HG03095 (cell line): Measurements from ENCODE around the gene ERBB2.

Source experiments
- ATAC-seq: cut with Tn5 transposase; IDR thresholded peaks from one replicate; pipeline ENCODE4 v1.9.1; 2021; ENCODE audit warnings: moderate library complexity; ENCODE audit not compliant: unreplicated experiment

ERBB2 gene

DNA sequence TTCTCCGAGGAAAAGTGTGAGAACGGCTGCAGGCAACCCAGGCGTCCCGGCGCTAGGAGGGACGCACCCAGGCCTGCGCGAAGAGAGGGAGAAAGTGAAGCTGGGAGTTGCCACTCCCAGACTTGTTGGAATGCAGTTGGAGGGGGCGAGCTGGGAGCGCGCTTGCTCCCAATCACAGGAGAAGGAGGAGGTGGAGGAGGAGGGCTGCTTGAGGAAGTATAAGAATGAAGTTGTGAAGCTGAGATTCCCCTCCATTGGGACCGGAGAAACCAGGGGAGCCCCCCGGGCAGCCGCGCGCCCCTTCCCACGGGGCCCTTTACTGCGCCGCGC lies at the start of gene ERBB2:
TSS of gene ERBB2 (plus strand) at position 247 of the 330 bp plus-strand sequence. CDS start 175 bp downstream, outside the sequence.
- ATAC-seq, result no peak

DNA sequence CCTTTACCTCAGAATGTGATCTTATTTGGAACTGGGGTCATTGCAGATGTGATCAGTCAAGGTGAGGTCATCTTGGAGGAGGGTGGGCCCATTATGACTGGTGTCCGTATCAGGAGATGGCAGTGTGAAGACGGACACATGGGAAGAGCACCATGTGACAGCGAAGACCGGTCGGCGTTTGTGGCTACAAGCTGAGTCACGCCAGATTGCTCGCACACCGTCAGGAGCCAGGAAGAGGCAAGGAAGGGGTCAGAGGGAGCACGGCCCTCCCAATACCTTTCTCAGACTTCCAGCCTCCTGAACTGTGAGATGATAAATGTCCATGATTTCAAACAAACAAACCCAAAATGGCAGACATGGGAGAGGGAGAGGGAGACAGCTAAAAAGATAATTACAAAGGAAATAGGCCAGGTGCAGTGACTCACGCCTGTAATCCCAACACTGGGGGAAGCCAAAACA lies 49.7 kb upstream of the ERBB2 start:
- ATAC-seq, result no peak

DNA sequence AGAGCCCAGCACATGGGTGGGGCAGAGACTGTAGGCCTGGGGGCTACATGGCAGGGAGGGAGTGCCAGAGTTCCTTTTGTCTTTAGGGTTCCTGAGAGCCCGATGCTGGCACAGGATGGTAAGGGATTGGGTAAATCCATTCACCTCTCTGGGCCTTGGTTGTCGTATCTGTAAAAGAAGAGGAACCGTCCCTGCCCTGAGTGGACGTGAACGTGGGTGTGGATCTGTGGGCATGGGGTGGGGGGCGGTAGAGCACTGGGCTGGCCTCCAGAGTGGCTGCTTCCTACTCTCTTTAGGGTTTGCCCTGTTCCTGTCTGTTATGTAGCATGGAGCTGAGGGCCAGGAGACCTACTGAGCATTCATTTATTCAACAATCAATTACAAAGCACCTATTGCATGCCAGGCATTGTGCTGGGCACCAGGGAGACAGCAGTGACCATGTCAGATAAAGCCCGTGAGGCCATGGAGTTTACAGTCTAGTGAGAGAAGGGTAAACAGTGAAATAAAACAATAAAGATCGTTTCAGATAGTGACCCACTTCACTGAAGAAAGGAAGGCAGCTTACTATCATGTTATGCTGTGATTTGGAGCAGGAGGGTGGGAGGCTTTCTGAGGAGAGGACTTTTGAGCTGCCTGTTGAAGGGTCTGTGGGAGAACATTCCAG lies 47.8 kb upstream of the ERBB2 start:
- ATAC-seq, result no peak

DNA sequence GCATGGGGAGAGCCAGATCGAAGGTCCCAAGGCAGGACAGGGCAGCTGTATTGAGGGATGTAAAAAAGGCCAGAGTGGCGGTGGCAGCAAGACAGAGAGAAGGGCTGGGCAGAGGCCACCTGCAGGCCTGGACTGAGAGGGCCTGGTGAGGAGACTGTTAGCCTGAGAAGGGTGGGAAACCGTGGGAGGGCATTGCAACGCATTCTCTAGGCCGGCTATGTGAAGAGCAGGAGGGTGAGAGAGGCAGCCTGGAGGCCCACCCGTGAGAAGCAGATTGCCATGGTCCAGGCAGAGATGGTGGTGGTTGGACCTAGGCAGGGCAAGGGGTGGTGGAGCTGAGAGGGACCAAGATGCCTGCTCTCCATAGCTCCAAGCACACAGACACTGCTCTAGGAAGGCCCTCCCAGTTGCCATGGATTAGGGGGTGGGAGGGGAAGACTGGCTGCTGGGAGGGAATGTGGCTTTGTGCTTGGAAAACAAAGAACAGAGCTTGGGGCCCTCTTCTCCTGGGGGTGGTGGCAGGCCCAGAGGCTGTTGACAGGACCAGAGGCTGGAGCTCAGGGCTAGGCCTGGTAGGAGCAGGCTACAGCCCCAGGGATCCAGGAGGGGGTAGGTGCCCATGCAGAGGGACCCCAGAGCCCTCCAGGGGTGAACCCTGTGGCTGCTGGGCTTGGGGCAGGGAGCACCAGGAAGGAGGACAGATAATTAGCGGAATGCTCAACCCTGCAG lies 47.1 kb upstream of the ERBB2 start:
- ATAC-seq, result no peak

DNA sequence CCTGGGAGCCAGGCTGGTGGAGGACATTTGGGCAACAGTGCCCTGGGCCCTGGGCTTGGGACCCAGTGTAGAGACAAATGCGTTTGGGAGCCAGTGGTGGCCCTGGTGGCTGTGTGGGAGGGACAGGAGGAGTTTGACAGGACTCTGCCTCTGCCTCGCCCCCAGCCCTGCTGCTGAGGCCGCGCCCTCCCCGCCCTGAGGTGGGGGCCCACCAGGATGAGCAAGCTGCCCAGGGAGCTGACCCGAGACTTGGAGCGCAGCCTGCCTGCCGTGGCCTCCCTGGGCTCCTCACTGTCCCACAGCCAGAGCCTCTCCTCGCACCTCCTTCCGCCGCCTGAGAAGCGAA lies 46.6 kb upstream of the ERBB2 start:
- ATAC-seq, result no peak

DNA sequence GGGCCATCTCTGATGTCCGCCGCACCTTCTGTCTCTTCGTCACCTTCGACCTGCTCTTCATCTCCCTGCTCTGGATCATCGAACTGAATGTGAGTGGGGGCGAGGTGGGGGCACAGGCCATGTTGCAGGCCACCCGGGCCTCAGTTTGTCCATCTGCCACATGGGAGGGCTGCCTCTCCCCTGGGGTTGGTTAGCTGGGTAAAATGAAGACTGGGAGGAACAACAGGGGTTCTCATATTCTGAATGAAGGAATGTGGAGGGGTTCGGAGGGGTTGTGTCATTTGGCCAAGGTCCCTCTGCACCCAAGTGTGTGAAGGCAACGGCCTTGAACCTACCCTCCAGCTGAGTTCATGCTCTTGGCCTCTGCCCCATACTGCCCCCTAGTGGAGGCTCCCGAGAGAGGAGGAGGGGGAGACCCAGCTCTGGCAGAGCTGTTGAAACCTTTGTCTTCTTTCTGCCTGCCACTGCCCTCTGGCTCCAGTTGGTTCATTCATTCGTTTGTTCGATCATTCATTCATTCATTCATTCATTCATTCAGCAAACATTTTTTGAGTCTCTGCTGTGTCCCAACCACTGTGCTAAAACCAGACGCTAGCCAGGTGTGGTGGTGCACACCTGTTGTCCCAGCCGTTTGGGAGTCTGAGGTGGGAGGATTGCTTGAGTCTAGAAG lies 46.1 kb upstream of the ERBB2 start:
- no peak for ATAC-seq

DNA sequence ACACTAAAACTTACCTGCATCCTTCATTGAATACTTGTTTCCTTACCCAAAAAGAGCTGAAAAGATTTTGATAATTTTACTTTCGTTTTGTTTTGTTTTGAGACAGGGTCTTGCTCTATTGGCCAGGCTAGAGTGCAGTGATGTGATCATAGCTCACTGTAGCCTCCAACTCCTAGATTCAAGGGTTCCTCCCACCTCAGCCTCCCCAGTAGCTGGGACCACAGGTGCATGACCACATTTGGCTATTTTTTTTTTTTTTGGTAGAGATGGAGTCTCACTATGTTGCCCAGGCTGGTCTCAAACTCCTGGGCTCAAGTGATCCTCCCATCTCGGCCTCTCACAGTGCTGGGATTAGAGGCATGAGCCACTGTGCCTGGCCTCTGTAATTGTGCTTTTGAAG lies 44.8 kb upstream of the ERBB2 start:
- ATAC-seq, result no peak

DNA sequence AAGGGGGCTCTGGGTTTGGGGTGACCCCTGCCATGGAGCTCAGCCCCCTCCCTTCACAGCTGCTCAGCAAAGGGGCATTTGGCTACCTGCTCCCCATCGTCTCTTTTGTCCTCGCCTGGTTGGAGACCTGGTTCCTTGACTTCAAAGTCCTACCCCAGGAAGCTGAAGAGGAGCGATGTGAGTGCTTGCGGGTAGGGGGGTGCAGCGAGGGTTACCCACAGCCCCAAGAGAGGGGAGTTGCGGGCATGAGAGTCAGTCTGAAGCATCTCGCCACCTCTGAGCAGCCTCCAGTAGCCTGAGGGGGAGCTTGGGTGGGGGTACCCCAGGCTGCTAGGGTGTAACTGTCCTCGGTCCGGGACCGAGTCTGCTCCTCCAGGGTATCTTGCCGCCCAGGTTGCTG lies 41.5 kb upstream of the ERBB2 start:
- no peak for ATAC-seq

DNA sequence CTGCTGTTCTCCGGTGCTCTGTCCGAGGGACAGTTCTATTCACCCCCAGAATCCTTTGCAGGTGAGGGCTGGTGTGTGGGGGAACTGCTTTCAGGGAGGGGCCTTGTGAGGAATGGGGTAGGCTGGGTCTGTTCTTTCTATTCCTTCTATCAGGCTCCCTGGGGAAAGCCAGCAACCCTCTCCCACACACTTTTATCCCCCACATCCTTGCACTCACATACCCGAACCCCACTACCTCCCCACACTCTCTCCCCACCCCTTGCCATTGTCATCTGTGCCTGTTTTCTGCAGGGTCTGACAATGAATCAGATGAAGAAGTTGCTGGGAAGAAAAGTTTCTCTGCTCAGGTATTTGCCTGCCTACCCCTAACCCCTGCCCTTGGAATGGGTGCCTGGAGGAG lies 41.1 kb upstream of the ERBB2 start:
- ATAC-seq, result no peak

DNA sequence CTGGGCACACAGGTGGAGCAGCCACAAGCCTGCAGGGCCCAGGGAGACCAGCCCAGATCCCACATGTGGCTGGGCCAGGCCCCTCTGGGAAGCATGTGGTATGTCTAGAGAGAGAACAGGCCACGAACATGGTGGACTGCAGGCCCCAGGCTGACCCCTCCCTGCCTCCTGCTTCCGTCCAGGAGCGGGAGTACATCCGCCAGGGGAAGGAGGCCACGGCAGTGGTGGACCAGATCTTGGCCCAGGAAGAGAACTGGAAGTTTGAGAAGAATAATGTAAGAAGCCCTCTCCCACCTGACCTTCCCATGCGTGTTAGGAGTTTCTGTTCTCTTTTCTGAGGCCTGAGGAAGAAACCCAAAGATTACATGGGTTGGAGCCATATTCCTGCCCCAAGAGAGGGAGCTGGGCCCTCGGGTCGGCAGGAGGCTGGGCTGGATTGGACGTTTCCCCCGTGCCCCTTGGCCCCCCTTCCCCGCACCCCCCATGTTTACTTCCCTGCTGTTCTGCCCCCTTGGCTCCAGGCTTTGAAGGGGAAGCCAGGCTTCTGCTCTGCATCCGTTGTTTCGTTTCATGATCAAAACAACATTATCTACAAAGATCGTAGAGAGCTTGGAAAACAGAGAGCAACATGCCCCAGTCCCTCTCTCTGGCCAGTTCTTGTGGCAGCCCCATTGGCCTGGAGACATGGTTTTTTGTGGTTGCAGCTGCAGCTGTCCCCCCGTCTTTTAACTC lies 40.4 kb upstream of the ERBB2 start:
- no peak for ATAC-seq

DNA sequence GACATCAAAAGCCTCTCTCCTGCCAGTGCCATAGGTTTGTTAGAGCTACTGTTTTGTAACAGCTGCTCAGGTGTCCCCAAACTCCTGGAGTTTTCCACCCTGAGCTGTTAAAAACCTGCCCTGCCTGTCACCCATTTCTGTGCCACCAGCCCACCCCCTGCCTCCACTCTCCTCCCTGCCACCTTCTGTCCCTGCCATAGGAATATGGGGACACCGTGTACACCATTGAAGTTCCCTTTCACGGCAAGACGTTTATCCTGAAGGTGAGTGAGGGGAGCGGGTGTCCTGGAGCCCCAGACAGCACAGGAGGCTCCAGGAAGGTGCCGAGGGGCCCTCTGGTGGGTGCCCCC lies 39.9 kb upstream of the ERBB2 start:
- ATAC-seq, result no peak

DNA sequence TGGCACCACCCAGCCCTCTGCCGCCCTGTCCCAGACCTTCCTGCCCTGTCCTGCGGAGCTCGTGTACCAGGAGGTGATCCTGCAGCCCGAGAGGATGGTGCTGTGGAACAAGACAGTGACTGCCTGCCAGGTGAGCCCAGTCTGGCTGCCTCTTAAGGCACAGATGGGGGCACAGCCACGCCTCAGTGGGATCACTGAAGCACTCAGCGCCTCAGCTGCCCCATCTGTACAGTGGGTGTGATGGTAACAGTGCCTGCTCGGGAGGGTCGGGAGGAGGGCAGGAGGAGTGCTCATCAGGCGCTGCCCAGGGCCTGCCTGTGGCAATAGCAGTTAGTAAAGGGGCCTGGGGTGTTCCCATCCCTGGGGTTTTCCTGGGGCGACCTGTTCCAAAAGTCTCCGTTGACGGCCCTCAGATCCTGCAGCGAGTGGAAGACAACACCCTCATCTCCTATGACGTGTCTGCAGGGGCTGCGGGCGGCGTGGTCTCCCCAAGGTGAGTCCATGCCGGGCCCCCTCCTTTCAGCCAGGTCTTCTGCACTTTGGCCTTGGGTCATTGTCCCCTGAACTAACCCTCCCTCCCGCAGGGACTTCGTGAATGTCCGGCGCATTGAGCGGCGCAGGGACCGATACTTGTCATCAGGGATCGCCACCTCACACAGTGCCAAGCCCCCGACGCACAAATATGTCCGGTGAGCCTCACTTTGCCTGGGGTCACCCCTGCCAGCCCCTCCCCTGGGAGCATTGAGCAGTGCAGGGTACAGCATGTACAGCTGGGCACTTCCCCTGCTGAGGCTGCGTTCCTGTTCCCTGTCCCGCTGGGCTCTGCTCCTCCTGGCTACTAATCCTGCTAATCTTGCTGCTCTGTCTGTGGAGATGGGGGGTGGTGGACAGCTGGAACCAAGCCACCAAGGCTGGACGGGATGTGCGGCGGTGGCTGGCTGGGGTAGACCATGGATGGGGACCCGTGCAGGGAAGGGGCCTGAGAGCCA lies 39.2 kb upstream of the ERBB2 start:
- no peak for ATAC-seq

DNA sequence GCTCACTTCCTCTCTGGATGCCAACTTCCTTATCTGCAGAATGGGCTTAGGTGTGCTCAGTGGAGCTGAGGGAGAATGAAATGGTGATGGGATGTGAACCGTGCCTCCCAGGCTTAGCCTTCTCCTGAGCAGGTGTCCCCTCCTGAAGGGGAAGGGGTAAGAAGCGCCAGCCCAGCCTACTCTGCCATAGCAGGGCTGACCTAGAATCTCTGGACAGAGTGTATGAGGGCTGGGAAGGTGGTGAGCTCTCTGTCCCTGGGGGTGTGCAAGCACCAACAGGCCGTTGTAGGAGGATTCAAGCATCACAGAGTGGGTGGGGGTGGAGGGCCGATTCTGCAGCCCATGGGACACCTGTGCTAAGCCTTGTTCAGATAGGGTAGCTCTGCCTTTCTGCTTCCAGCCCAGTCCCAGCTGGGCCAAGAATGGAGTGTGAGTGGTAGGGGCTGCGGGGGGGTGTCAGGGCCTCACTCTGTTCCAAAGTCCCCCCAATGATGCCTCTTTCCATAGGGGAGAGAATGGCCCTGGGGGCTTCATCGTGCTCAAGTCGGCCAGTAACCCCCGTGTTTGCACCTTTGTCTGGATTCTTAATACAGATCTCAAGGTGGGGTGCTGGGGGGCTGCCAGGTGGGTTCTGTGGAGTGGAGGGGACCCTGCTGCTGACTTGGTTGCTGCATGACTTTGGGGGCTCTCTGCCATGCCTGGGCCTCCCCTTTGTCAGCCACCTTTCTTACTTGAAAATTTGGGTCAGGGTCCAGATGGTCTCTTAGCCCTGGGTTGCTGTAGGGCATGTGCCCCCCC lies 37.9 kb upstream of the ERBB2 start:
- ATAC-seq, result no peak

DNA sequence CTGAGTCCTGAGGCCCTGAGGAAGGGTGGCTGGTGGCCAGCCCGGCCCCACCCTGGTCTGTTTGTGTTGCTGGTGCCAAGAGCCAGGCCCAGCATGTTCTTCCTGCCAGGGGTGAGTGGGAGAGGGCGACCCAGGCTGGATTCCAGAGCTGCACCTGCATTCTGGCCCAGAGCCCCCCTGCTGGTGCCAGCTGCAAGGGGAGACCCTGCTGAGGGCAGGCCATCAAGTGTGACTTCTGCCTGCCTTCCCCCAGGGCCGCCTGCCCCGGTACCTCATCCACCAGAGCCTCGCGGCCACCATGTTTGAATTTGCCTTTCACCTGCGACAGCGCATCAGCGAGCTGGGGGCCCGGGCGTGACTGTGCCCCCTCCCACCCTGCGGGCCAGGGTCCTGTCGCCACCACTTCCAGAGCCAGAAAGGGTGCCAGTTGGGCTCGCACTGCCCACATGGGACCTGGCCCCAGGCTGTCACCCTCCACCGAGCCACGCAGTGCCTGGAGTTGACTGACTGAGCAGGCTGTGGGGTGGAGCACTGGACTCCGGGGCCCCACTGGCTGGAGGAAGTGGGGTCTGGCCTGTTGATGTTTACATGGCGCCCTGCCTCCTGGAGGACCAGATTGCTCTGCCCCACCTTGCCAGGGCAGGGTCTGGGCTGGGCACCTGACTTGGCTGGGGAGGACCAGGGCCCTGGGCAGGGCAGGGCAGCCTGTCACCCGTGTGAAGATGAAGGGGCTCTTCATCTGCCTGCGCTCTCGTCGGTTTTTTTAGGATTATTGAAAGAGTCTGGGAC lies 37.1 kb upstream of the ERBB2 start:
- ATAC-seq, result no peak

DNA sequence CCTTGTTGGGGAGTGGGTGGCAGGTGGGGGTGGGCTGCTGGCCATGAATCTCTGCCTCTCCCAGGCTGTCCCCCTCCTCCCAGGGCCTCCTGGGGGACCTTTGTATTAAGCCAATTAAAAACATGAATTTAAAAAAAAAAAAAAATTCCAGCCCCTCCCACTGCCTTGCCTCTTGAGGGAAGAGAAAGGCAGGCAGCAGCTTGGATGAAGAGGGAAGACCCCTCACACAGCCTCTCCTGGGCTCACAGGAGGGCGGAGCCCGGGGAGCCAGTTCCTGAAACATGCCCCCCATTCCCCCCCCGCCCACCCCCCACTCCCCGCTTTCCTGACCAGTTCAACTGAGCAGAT lies 36.5 kb upstream of the ERBB2 start:
- no peak for ATAC-seq

DNA sequence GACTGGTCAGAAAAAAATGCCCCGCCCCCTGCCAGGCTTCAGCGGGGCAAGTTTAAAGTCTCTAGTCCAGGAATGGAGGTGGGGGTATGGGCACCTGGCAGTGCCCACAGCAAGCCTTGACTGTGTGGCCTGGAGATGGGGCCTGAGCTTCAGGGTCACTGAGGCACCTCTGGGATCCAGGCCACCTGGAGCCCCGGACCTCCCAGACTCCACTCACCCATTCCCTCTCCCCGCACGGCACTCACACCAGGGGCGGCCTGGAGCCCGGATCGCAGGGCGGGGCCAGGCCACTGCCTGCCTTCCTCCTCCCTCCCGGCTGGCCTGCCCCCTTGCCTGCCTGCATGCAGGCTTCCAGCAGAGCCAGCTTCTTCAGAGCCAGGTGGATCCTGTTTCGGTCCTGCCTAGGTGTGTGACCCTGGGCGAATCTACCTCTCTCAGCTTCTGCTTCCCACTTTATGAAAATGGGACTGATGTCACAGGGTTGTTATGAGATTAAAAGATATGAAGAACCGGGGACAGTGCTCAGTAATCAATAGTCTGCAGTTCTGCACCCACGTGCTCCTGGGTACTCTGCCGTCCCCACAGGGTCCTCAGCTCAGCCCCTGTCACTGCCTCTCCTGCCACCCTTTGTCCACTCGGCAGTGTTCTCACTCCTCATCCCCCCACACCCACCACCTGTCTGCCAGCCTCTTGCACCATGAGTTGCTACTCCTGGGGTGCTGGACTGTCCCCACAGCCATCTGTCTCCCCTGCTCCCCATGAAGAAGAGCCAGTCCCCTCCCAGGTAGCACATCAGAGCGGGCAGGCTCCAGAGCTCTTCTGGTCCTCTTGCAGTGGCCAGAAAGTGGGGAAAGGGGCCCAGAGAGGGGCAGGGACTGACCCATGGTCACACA lies 35.9 kb upstream of the ERBB2 start:
- no peak for ATAC-seq

DNA sequence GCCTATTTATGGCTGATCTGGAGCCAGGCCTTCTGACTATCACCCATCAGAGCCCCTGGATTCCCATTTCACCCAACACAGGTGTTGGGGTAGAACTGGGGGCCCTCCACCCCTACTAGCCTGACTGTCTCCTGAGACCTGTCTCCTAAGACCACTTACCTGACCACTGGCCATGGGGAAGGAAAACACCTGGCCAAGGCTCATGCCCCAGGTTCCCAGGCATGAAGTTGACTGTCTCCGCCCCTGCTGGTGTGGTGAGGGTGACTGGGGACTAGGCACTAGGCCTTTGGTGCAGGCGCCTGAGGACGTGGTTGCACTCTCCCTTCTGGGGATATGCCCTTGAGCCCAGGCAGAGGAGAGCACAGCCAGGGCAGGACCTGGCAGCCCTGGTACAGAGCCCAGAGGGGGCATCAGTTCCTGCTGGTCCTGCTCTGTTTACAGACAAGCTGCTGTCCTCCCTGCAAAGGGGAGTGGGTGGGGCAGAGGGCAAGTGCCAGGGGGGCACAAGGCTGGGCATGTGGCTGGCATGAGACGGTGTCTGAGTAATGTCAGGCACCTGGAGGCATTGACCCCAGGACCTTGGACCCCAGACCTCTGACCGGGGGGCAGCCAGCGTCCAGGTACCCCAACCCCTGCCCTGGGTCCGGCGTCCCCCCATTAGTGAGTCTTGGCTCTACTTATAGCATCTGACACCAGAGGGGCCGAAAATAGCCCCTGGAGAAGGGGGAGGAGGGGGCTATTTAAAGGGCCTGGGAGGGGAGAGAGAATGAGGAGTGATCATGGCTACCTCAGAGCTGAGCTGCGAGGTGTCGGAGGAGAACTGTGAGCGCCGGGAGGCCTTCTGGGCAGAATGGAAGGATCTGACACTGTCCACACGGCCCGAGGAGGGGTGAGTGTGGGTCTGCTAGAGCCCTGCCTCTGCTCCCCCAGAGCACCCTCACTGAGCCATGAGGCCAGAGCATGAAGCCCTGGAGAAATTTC lies 35.0 kb upstream of the ERBB2 start, which contains the start of gene TCAP:
TSS of gene TCAP (plus strand) at position 769 of the 981 bp plus-strand sequence. CDS start at position 780, 11 bp downstream.
- ATAC-seq, result no peak
